Upper lobe of right lung (tissue), 1 donor: ENCODE measurements around the gene ERC1. TPM values are rescaled to one million over a fixed set of nuclear protein-coding genes. Genes with fewer than 3 reads are reported as not detected.
A peak's percentile ranks its signal among the peaks of the same experiment; 100 is the strongest.

Experiments used
- ATAC-seq: fragments of 200-7000 bp; cut with Tn5 transposase; one replicate; pipeline ENCODE4 v1.9.1; 2020; ENCODE audit warnings: mild to moderate bottlenecking, moderate library complexity
- DNase-seq: peaks from one replicate; pipeline ENCODE4 v3.0.0-alpha.2; 2020
- H3K27ac ChIP-seq: fragments of 200-600 bp; one replicate; pipeline ENCODE4 v1.8.0; 2022
- H3K27me3 ChIP-seq: fragments of 200-600 bp; one replicate; pipeline ENCODE4 v1.8.0; 2022; ENCODE audit warnings: mild to moderate bottlenecking
- H3K36me3 ChIP-seq: fragments of 200-600 bp; one replicate; pipeline ENCODE4 v1.8.0; 2022
- H3K4me1 ChIP-seq: fragments of 200-600 bp; one replicate; pipeline ENCODE4 v1.8.0; 2022
- H3K4me3 ChIP-seq: fragments of 200-600 bp; one replicate; pipeline ENCODE4 v1.8.0; 2022; ENCODE audit warnings: mild to moderate bottlenecking
- H3K9me3 ChIP-seq: fragments of 200-600 bp; one replicate; pipeline ENCODE4 v1.8.0; 2022
- CTCF ChIP-seq: fragments of 200-600 bp; IDR thresholded peaks from one replicate; pipeline ENCODE4 v1.8.0; 2022; ENCODE audit warnings: antibody characterized with exemption
- intact Hi-C: fragments of 100-400 bp; cut with DNase I; formaldehyde crosslinking; loops from one replicate; pipeline ENCODE4 v1.11.0; 2022
- total RNA-seq: library from RNA; stranded (reverse); fragmentation: NEBNext Ultra II Directional; extraction: Animal tissue kit (Norgen Biotek cat#: 25700); gene quantifications from one replicate; pipeline ENCODE4 v1.2.1, GENCODE V29; 2021
- donor health status: DM: no; HTN: yes; CAD: no; lungs with severe emphysema.

ERC1 gene
- total RNA-seq, 1 donor from 2014 or later = 54.3 TPM

- ATAC-seq = no peak
Observed at GRCh38 chr12:1491983-1492697, 501.1 kb downstream of the ERC1 start.

GRCh38 chr12:1493781-1494565 lies 502.9 kb downstream of the ERC1 start:
- intact Hi-C loops = no loop called here
- no peak for ATAC-seq
- Histone ChIP-seq H3K4me3 (no peak overlapping the region), H3K36me3 (peaks cover 16% of the 10 kb centered on the region), H3K4me1 (peaks cover 4% of the 10 kb centered on the region), H3K27ac (no peak overlapping the region), H3K9me3 (no peaks in the 10 kb centered on the region), H3K27me3 (no peaks in the 10 kb centered on the region)
- TF ChIP-seq CTCF = no peak
- DNase-seq = no peak

More at GRCh38 chr12:1491983-1492697, 501.1 kb downstream of the ERC1 start:
- no peak for DNase-seq
- intact Hi-C loops = no loop called here
- no peak for TF ChIP-seq CTCF
- Histone ChIP-seq H3K4me3 (no peak overlapping the region), H3K27ac (no peak overlapping the region), H3K36me3 (peaks cover 16% of the 10 kb centered on the region), H3K9me3 (no peaks in the 10 kb centered on the region), H3K27me3 (no peaks in the 10 kb centered on the region), H3K4me1 (peaks cover 4% of the 10 kb centered on the region)

GRCh38 chr12:1494856-1495255 lies 503.8 kb downstream of the ERC1 start:
- intact Hi-C loops = no loop called here
- TF ChIP-seq CTCF = no peak
- Histone ChIP-seq H3K36me3 (peaks cover 16% of the 10 kb centered on the region), H3K9me3 (no peaks in the 10 kb centered on the region), H3K27me3 (no peaks in the 10 kb centered on the region), H3K4me3 (no peak overlapping the region), H3K4me1 (peaks cover 4% of the 10 kb centered on the region), H3K27ac (no peak overlapping the region)
- DNase-seq (no peak), ATAC-seq (no peak)

- TF ChIP-seq CTCF = no peak
- intact Hi-C loops = no loop called here
Observed at GRCh38 chr12:1496162-1496900, 505.3 kb downstream of the ERC1 start.

GRCh38 chr12:1497161-1497560 lies 506.1 kb downstream of the ERC1 start:
- no peak overlapping the region for H3K4me3 ChIP-seq
- DNase-seq = no peak
- intact Hi-C loops = no loop called here
- peaks cover 4% of the 10 kb centered on the region for H3K4me1 ChIP-seq
- TF ChIP-seq CTCF = no peak
- H3K27ac ChIP-seq = no peak overlapping the region
- H3K27me3 ChIP-seq = no peaks in the 10 kb centered on the region
- H3K36me3 ChIP-seq = no peaks in the 10 kb centered on the region
- H3K9me3 ChIP-seq = no peaks in the 10 kb centered on the region
- ATAC-seq = no peak

More at GRCh38 chr12:1496162-1496900, 505.3 kb downstream of the ERC1 start:
- Histone ChIP-seq H3K9me3 (no peaks in the 10 kb centered on the region), H3K4me1 (peaks cover 4% of the 10 kb centered on the region), H3K4me3 (no peak overlapping the region), H3K27me3 (no peaks in the 10 kb centered on the region), H3K27ac (no peak overlapping the region), H3K36me3 (peaks cover 3% of the 10 kb centered on the region)
- ATAC-seq (peak; percentile 61), DNase-seq (no peak)
